K562 (cell line): ENCODE measurements around the gene PLAAT4. TPM values are rescaled to one million over a fixed set of nuclear protein-coding genes. Genes with fewer than 3 reads are reported as not detected.
A peak's percentile ranks its signal among the peaks of the same experiment; 100 is the strongest.

Experiments used
- ATAC-seq: fragments of 200-7000 bp; cut with Tn5 transposase; 3 replicates; pipeline ENCODE4 v1.9.1; 2020; ENCODE audit warnings: moderate library complexity
- BruUV-seq: library from RNA; stranded (reverse); fragments of 400-500 nt; replicated peaks from 2 replicates; lab custom pipeline; 2021; lab: Mats Ljungman, UMichigan
- CTCF ChIA-PET: fragments of 300-600 bp; formaldehyde crosslinking; extraction: SDS; loops from one replicate; lab custom pipeline; 2021; ENCODE audit warnings: low intra/inter-chr PET ratio; lab: Yijun Ruan, JAX
- POLR2A ChIA-PET: fragments of 300-600, 350-650 bp; sonication (Branson Sonifier 250); formaldehyde crosslinking; extraction: SDS; loops from one replicate; lab custom pipeline; 2021; ENCODE audit warnings: antibody characterized with exemption, inconsistent platforms; lab: Yijun Ruan, JAX
- DNase-seq, 4 experiments: peaks; one replicate each; pipeline versions ENCODE4 v3.0.0 to v3.0.0-alpha.2; 2011 to 2018; ENCODE audit warnings: low spot score in 3 of 4, mixed read lengths in 3 of 4; ENCODE audit errors: extremely low read depth in 1 of 4
- FAIRE-seq: peaks from 2 replicates; lab custom pipeline; 2011; peaks lifted over from hg19 to GRCh38; lab: Jason Lieb, UNC
- H2AFZ ChIP-seq: 2 replicates; pipeline ENCODE4 v1.6.0; 2011; ENCODE audit warnings: low read depth, low read length, control low read depth, inconsistent platforms
- H3K27ac ChIP-seq: fragments of 200-600 bp; 3 replicates; pipeline ENCODE4 v1.8.0; 2011; ENCODE audit warnings: low read depth, mild to moderate bottlenecking, control low read depth, inconsistent platforms, low read length, moderate library complexity, mixed read lengths; ENCODE audit errors: extremely low read depth
- H3K27me3 ChIP-seq, 2 experiments: fragments of 300-600 bp in 1 of 2; 2 replicates in 1 of 2; 3 replicates in 1 of 2; pipeline versions ENCODE4 v1.6.0 to v1.8.0; 2011; ENCODE audit warnings: inconsistent platforms in 2 of 2, low read length in 2 of 2, mild to moderate bottlenecking in 1 of 2, mixed read lengths in 1 of 2, moderate library complexity in 1 of 2; ENCODE audit not compliant: control insufficient read depth in 2 of 2, insufficient read depth in 2 of 2
- H3K36me3 ChIP-seq: fragments of 300-600 bp; 3 replicates; pipeline ENCODE4 v1.8.0; 2011; ENCODE audit warnings: mild to moderate bottlenecking, low read length, inconsistent platforms; ENCODE audit not compliant: control insufficient read depth, insufficient read depth
- H3K4me1 ChIP-seq, 2 experiments: fragments of 200-600 bp in 1 of 2; replicated peaks in 1 of 2; 2 replicates in 1 of 2; 3 replicates in 1 of 2; pipeline versions ENCODE4 v1.5.1 to v1.8.0; 2011; ENCODE audit warnings: inconsistent platforms in 2 of 2, low read length in 2 of 2, mild to moderate bottlenecking in 1 of 2, mixed read lengths in 1 of 2, moderate library complexity in 1 of 2; ENCODE audit not compliant: control insufficient read depth in 2 of 2, insufficient read depth in 2 of 2
- H3K4me2 ChIP-seq: 2 replicates; pipeline ENCODE4 v1.6.1; 2011; ENCODE audit warnings: low read length, control low read depth, inconsistent platforms, mixed read lengths; ENCODE audit not compliant: insufficient read depth
- H3K4me3 ChIP-seq: fragments of 200-600 bp; sonication (generic), shearing (Covaris generic); 2 replicates; pipeline ENCODE4 v1.5.1; 2016; ENCODE audit warnings: control low read depth, inconsistent platforms
- H3K79me2 ChIP-seq: fragments of 200-600 bp; 3 replicates; pipeline ENCODE4 v1.8.0; 2011; ENCODE audit warnings: low read length, inconsistent platforms; ENCODE audit not compliant: control insufficient read depth, insufficient read depth
- H3K9ac ChIP-seq, 2 experiments: 2 replicates each; pipeline versions ENCODE4 v1.6.0 to v1.6.1; 2011; ENCODE audit warnings: low read depth in 2 of 2, low read length in 2 of 2, control low read depth in 1 of 2, inconsistent platforms in 1 of 2, mild to moderate bottlenecking in 1 of 2, mixed read lengths in 1 of 2; ENCODE audit not compliant: insufficient read depth in 1 of 2
- H3K9me1 ChIP-seq: one replicate; pipeline ENCODE4 v1.6.0; 2011; ENCODE audit warnings: inconsistent platforms, mild to moderate bottlenecking, low read length, moderate library complexity; ENCODE audit not compliant: control insufficient read depth, insufficient read depth
- H3K9me3 ChIP-seq: replicated peaks from 2 replicates; pipeline ENCODE4 v1.5.1; 2011; ENCODE audit warnings: low read depth, low read length, inconsistent platforms; ENCODE audit not compliant: control insufficient read depth, insufficient read depth
- H4K20me1 ChIP-seq: replicated peaks from 2 replicates; pipeline ENCODE4 v1.6.1; 2011; ENCODE audit warnings: low read length, inconsistent platforms, mixed read lengths; ENCODE audit not compliant: control insufficient read depth, insufficient read depth
- CHD7 ChIP-seq: fragments of 200-600 bp; sonication (generic); IDR thresholded peaks from one replicate; pipeline ENCODE4 v1.6.1; 2012; ENCODE audit warnings: mild to moderate bottlenecking, low read depth, low read length, inconsistent platforms
- HMG20B ChIP-seq: fragments of 250-450 bp; sonication (Bioruptor Pico); IDR thresholded peaks from 2 replicates; pipeline ENCODE4 v1.5.0; 2021; ENCODE audit warnings: mild to moderate bottlenecking
- MAFK ChIP-seq: IDR thresholded peaks from 2 replicates; pipeline ENCODE4 v1.6.1; 2011; ENCODE audit warnings: low read length, improper control_type of control experiment
- SMAD2 ChIP-seq: fragments of 150-350 bp; IDR thresholded peaks from 2 replicates; pipeline ENCODE4 v1.6.1; 2014; ENCODE audit warnings: low read depth, mild to moderate bottlenecking, low read length
- STAT6 ChIP-seq: sonication (generic); formaldehyde crosslinking; IDR thresholded peaks from 2 replicates; pipeline ENCODE4 v1.8.1; 2023; ENCODE audit warnings: mild to moderate bottlenecking, missing genetic modification reagents
- ZBTB33 ChIP-seq: sonication (generic); formaldehyde crosslinking; IDR thresholded peaks from 2 replicates; pipeline ENCODE4 v1.8.1; 2023; ENCODE audit warnings: mild to moderate bottlenecking, missing genetic modification reagents
- WGBS: fragments of 100-300 bp; shearing (Covaris generic); methylation state at CpG from one replicate; pipeline ENCODE4 v1.1.6; 2016; ENCODE audit warnings: low coverage, mixed read lengths; ENCODE audit not compliant: insufficient coverage; ENCODE audit errors: missing lambda C conversion rate; 5-methylcytosine and 5-hydroxymethylcytosine counted together
- in situ Hi-C: fragments of 300-500 bp; cut with MboI; formaldehyde crosslinking; loops from 4 replicates; pipeline ENCODE4 v1.15.0; 2018; ENCODE audit warnings: inconsistent platforms, mixed read lengths
- intact Hi-C: fragments of 100-400 bp; cut with micrococcal nuclease; formaldehyde crosslinking; loops from 2 replicates; pipeline ENCODE4 v1.14.2; 2022
- polyA plus RNA-seq, 8 experiments: library from polyadenylated mRNA; depleted of rRNA in 4 of 8; stranded (reverse) in 5 of 8; unstranded in 3 of 8; fragments of >200 nt; fragmentation: Nextera tagmentation in 2 of 8; fragmentation: Illumina TruSeq in 1 of 8; extraction: Ambion mirVana in 2 of 8; extraction: Trizol in 1 of 8; gene quantifications; 2 replicates each; pipeline versions ENCODE4 v1.2.1 to v1.2.3, GENCODE V29; 2011 to 2014; ENCODE audit warnings: inconsistent platforms in 1 of 8, missing spikeins in 1 of 8
- total RNA-seq, 7 experiments: library from RNA; depleted of rRNA in 6 of 7; stranded (reverse); fragments of >200 nt in 6 of 7; fragmentation: Illumina TruSeq in 2 of 7; extraction: Trizol in 2 of 7; gene quantifications; 2 replicates each; pipeline versions ENCODE4 v1.2.1 to v1.2.3, GENCODE V29; 2011 to 2021; ENCODE audit warnings: low replicate concordance in 1 of 7

The PLAAT4 gene
- total and polyA plus RNA-seq, 9 of the 15 experiments (the other 6 are each of a cell fraction or from before 2014, with no cell fraction given), result 0.54 to 3.0 (median 1.3) TPM; not detected in 1

GRCh38 chr11:63516109-63516508 is 20.5 kb upstream of the PLAAT4 start:
- Histone ChIP-seq H3K9me1 (no peaks in the 10 kb centered on the region), H3K9me3 (no peaks in the 10 kb centered on the region; the same call in 1 of the 2 replicates), H3K4me3 (no peak overlapping the region), H3K27ac (no peak overlapping the region), H3K4me1 (peaks cover 16 to 29% of the 10 kb centered on the region in 2 experiments), H4K20me1 (no peaks in the 10 kb centered on the region), H3K79me2 (no peaks in the 10 kb centered on the region), H3K36me3 (no peaks in the 10 kb centered on the region), H3K27me3 (no peaks in the 10 kb centered on the region), H3K4me2 (no peak overlapping the region), H2AFZ (no peak overlapping the region), H3K9ac (peak overlapping the region in 1 of 2 experiments; percentile 57; a peak in 2 of 4 replicates)
- intact Hi-C loops (loop anchor here (2.0 kb wide), 1 partner anchor 67 kb away; no protein-coding TSS in a partner anchor), in situ Hi-C loops (no loop called here)
- DNase-seq (peak in 1 of 4 experiments; percentile 7), FAIRE-seq (no peak), ATAC-seq (no peak)
- TF ChIP-seq STAT6 (CRISPR knock-in tag) (no peak), MAFK (no peak), HMG20B (CRISPR knock-in tag) (no peak), ZBTB33 (peak; percentile 34; the same call in 1 of the 2 replicates), CHD7 (no peak), SMAD2 (no peak)
- CTCF ChIA-PET, result no interaction called here
- WGBS, result 91% methylated on average over 6 of the region's 6 CpGs
- POLR2A ChIA-PET, result interaction anchor here (0.8 to 1.4 kb wide), 3 partner anchors 9 to 40 kb away, joined by 3 to 4 read pairs (median 3); no protein-coding TSS in a partner anchor
- BruUV-seq, result no TSS peak
